Stomach (tissue), 4 donors: ENCODE results near the gene KARS1.

ENCODE experiments used
- POLR2A ChIP-seq, 4 donors: fragments of 450-650 bp; IDR thresholded peaks; one replicate each; pipeline ENCODE4 v1.6.1; 2016; ENCODE audit warnings: antibody characterized with exemption in 4 of 4, control low read depth in 2 of 4, mild to moderate bottlenecking in 1 of 4, moderate library complexity in 1 of 4
- POLR2AphosphoS5 ChIP-seq, 3 donors: sonication (generic); formaldehyde crosslinking; IDR thresholded peaks; one replicate each; pipeline ENCODE4 v1.6.1; 2016; ENCODE audit warnings: antibody characterized with exemption in 3 of 3
- TF ChIP-seq, protein P1 (sequence below), 7 experiments: fragments of 450-650 bp in 4 of 7; fragments of 200-600 bp in 3 of 7; sonication (generic) in 3 of 7; IDR thresholded peaks; one replicate each; pipeline ENCODE4 v1.5.1; 2016 to 2019; ENCODE audit warnings: antibody characterized with exemption in 7 of 7, control low read depth in 2 of 7, mild to moderate bottlenecking in 1 of 7

DNA sequence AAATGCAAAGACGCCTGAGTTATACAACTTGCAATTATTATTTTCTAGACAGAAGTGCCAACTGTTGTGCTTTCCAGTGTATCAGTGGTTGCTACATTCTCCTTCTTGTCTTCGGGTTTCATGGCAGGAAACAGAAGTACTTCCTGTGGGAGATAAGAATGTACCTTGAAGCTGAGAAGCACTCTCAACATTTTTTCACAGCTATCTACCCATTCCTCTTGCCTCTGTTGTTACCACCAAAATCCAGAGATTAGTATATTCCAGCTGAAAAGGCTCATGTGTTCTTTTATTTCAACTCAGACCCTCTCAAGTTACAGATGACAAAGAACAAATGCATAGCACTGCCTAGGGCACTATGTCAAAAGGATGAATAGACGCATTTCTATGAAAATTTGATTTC lies 19.6 kb downstream of the KARS1 start:
- TF ChIP-seq, protein P1, sequence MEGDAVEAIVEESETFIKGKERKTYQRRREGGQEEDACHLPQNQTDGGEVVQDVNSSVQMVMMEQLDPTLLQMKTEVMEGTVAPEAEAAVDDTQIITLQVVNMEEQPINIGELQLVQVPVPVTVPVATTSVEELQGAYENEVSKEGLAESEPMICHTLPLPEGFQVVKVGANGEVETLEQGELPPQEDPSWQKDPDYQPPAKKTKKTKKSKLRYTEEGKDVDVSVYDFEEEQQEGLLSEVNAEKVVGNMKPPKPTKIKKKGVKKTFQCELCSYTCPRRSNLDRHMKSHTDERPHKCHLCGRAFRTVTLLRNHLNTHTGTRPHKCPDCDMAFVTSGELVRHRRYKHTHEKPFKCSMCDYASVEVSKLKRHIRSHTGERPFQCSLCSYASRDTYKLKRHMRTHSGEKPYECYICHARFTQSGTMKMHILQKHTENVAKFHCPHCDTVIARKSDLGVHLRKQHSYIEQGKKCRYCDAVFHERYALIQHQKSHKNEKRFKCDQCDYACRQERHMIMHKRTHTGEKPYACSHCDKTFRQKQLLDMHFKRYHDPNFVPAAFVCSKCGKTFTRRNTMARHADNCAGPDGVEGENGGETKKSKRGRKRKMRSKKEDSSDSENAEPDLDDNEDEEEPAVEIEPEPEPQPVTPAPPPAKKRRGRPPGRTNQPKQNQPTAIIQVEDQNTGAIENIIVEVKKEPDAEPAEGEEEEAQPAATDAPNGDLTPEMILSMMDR (IDR thresholded peaks at IDR 0.05): no peak
- no peak for TF ChIP-seq POLR2A (IDR thresholded peaks at IDR 0.05)
- TF ChIP-seq POLR2AphosphoS5 (IDR thresholded peaks at IDR 0.05): no peak
